ENCODE data around the gene TAB2.
"Not testable (repeated sequence)": the region's sequence is repeated elsewhere in the genome, so short reads cannot be mapped to it uniquely, and the experiment has no call there.

Gene TAB2

GRCh38 chr6:149313070-149313469 lies 4.4 kb upstream of the TAB2 start:
- DNase-seq, result no peak

- no peak for DNase-seq
Measured at GRCh38 chr6:149313861-149314260, 3.7 kb upstream of the TAB2 start.

- DNase-seq, result no peak
Measured at GRCh38 chr6:149314325-149314905, 3.1 kb upstream of the TAB2 start.

- no peak for DNase-seq
Measured at GRCh38 chr6:149316108-149316727, 1.3 kb upstream of the TAB2 start.

GRCh38 chr6:149316740-149317643 lies 520 bp upstream of the TAB2 start:
- peak; percentile 88 for DNase-seq

GRCh38 chr6:149318581-149319286 lies 1.2 kb downstream of the TAB2 start:
- DNase-seq, result peak; percentile 51

- DNase-seq, result no peak
Measured at GRCh38 chr6:149319422-149319821, 1.9 kb downstream of the TAB2 start.

- DNase-seq, result not testable (repeated sequence)
Measured at GRCh38 chr6:149320016-149320415, 2.5 kb downstream of the TAB2 start.

- no peak for DNase-seq
Measured at GRCh38 chr6:149320796-149321195, 3.3 kb downstream of the TAB2 start.

- DNase-seq, result no peak
Measured at GRCh38 chr6:149323353-149323752, 5.8 kb downstream of the TAB2 start.

- DNase-seq, result no peak
Measured at GRCh38 chr6:149323925-149324324, 6.4 kb downstream of the TAB2 start.

- DNase-seq, result no peak
Measured at GRCh38 chr6:149324428-149324827, 6.9 kb downstream of the TAB2 start.

GRCh38 chr6:149325648-149326236 lies 8.2 kb downstream of the TAB2 start:
- DNase-seq, result no peak

- DNase-seq, result no peak
Measured at GRCh38 chr6:149327638-149328037, 10.1 kb downstream of the TAB2 start.

GRCh38 chr6:149328083-149328482 lies 10.6 kb downstream of the TAB2 start:
- DNase-seq, result peak; percentile 10

- DNase-seq, result no peak
Measured at GRCh38 chr6:149329529-149329928, 12.0 kb downstream of the TAB2 start.

GRCh38 chr6:149330133-149330532 lies 12.6 kb downstream of the TAB2 start:
- no peak for DNase-seq

GRCh38 chr6:149331043-149331807 lies 13.7 kb downstream of the TAB2 start:
- no peak for DNase-seq

GRCh38 chr6:149331871-149332270 lies 14.4 kb downstream of the TAB2 start:
- no peak for DNase-seq

- DNase-seq, result peak; percentile 28
Measured at GRCh38 chr6:149332602-149333265, 15.2 kb downstream of the TAB2 start.

GRCh38 chr6:149333266-149333620 lies 15.7 kb downstream of the TAB2 start:
- no peak for DNase-seq

GRCh38 chr6:149334201-149334600 lies 16.7 kb downstream of the TAB2 start:
- peak; percentile 78 for DNase-seq

All from kidney glomerular epithelial cell (primary cell).